Hepatocyte (in vitro differentiated cells): ENCODE data around the gene COLQ. TPM values are rescaled to one million over a fixed set of nuclear protein-coding genes. Genes with fewer than 3 reads are reported as not detected.

Source experiments
- DNase-seq: peaks from one replicate; pipeline ENCODE4 v3.0.0-alpha.2; 2016; ENCODE audit warnings: low spot score
- H2AFZ ChIP-seq: fragments of 200-600 bp; sonication (generic); 2 replicates; pipeline ENCODE4 v1.6.0; 2016; ENCODE audit warnings: antibody characterized with exemption, mild to moderate bottlenecking
- H3K27ac ChIP-seq: fragments of 200-600 bp; sonication (generic); 2 replicates; pipeline ENCODE4 v1.5.1; 2016; ENCODE audit warnings: mild to moderate bottlenecking
- H3K27me3 ChIP-seq: fragments of 200-600 bp; sonication (generic); 2 replicates; pipeline ENCODE4 v1.6.1; 2016
- H3K36me3 ChIP-seq: fragments of 200-600 bp; sonication (generic); replicated peaks from 2 replicates; pipeline ENCODE4 v1.5.1; 2016; ENCODE audit warnings: low read depth; ENCODE audit not compliant: insufficient read depth
- H3K4me1 ChIP-seq: fragments of 200-600 bp; sonication (generic); 2 replicates; pipeline ENCODE4 v1.5.1; 2016; ENCODE audit warnings: mild to moderate bottlenecking, moderate library complexity; ENCODE audit not compliant: insufficient read depth
- H3K4me2 ChIP-seq: fragments of 200-600 bp; sonication (generic); 2 replicates; pipeline ENCODE4 v1.6.0; 2016
- H3K4me3 ChIP-seq: fragments of 200-600 bp; sonication (generic); 2 replicates; pipeline ENCODE4 v1.5.1; 2016; ENCODE audit warnings: mild to moderate bottlenecking
- H3K79me2 ChIP-seq: fragments of 200-600 bp; sonication (generic); 2 replicates; pipeline ENCODE4 v1.6.0; 2017; ENCODE audit warnings: mild to moderate bottlenecking
- H3K9me2 ChIP-seq: fragments of 200-600 bp; sonication (generic); replicated peaks from 2 replicates; pipeline ENCODE4 v1.6.0; 2017; ENCODE audit warnings: mild to moderate bottlenecking; ENCODE audit not compliant: insufficient read depth
- H3K9me3 ChIP-seq: fragments of 200-600 bp; sonication (generic); 2 replicates; pipeline ENCODE4 v1.5.1; 2016; ENCODE audit warnings: low read depth, mild to moderate bottlenecking
- H4K20me1 ChIP-seq: fragments of 200-600 bp; sonication (generic); 2 replicates; pipeline ENCODE4 v1.6.0; 2016; ENCODE audit warnings: mild to moderate bottlenecking; ENCODE audit not compliant: insufficient read depth, poor library complexity, severe bottlenecking
- CTCF ChIP-seq: fragments of 200-600 bp; sonication (generic); IDR thresholded peaks from 2 replicates; pipeline ENCODE4 v1.5.1; 2016; ENCODE audit warnings: antibody characterized with exemption, mild to moderate bottlenecking; ENCODE audit not compliant: poor library complexity
- EZH2 ChIP-seq: fragments of 200-600 bp; sonication (generic); IDR thresholded peaks from 2 replicates; pipeline ENCODE4 v1.6.1; 2016; ENCODE audit warnings: antibody characterized with exemption, mild to moderate bottlenecking, borderline replicate concordance
- EZH2phosphoT487 ChIP-seq: fragments of 200-600 bp; sonication (generic); IDR thresholded peaks from one replicate; pipeline ENCODE4 v1.6.1; 2018; ENCODE audit warnings: antibody characterized with exemption, mild to moderate bottlenecking, low read depth, moderate library complexity; ENCODE audit not compliant: unreplicated experiment, severe bottlenecking
- WGBS: methylation state at CpG from one replicate; pipeline ENCODE4 v1.1.6; 2016; ENCODE audit warnings: low lambda C conversion rate; ENCODE audit errors: missing lambda C conversion rate; 5-methylcytosine and 5-hydroxymethylcytosine counted together
- polyA plus RNA-seq: library from polyadenylated mRNA; unstranded; fragments of >200 nt; fragmentation: Nextera tagmentation; extraction: Ambion mirVana; gene quantifications from 2 replicates; pipeline ENCODE4 v1.2.1, GENCODE V29; 2016
- total RNA-seq: library from RNA; depleted of rRNA; stranded (reverse); fragments of >200 nt; gene quantifications from 2 replicates; pipeline ENCODE4 v1.2.3, GENCODE V29; 2014

The COLQ gene
- total and polyA plus RNA-seq, 2 experiments from 2014 or later: 0.27 to 0.73 TPM

GRCh38 chr3:15429080-15429479, 92.4 kb downstream of the COLQ start:
- Histone ChIP-seq H3K4me2 (peak overlapping the region; percentile 95), H3K4me1 (peaks cover 28% of the 10 kb centered on the region), H3K79me2 (peaks cover 70% of the 10 kb centered on the region), H3K27me3 (no peaks in the 10 kb centered on the region), H2AFZ (no peak overlapping the region), H3K9me2 (no peaks in the 10 kb centered on the region), H4K20me1 (peaks cover 17% of the 10 kb centered on the region), H3K9me3 (no peaks in the 10 kb centered on the region), H3K4me3 (peak overlapping the region; percentile 90), H3K27ac (no peak overlapping the region), H3K36me3 (no peaks in the 10 kb centered on the region)
- WGBS: 96% methylated on average over 6 of the region's 6 CpGs
- TF ChIP-seq EZH2 (no peak), EZH2phosphoT487 (no peak)
- DNase-seq: no peak

- WGBS: 26% methylated on average over 9 of the region's 9 CpGs
- Histone ChIP-seq H2AFZ (peak overlapping the region; percentile 97), H3K4me2 (peak overlapping the region; percentile 95), H4K20me1 (peaks cover 17% of the 10 kb centered on the region), H3K27ac (peak overlapping the region; percentile 92), H3K4me1 (peaks cover 28% of the 10 kb centered on the region), H3K36me3 (no peaks in the 10 kb centered on the region), H3K27me3 (no peaks in the 10 kb centered on the region), H3K79me2 (peaks cover 73% of the 10 kb centered on the region), H3K9me3 (no peaks in the 10 kb centered on the region), H3K4me3 (peak overlapping the region; percentile 90), H3K9me2 (no peaks in the 10 kb centered on the region)
- TF ChIP-seq CTCF (no peak), EZH2 (no peak), EZH2phosphoT487 (no peak)
- peak; percentile 19 for DNase-seq
These were observed 93.0 kb downstream of the COLQ start for GRCh38 chr3:15428539-15428938.

- Histone ChIP-seq H3K4me2 (peak overlapping the region; percentile 95), H2AFZ (peak overlapping the region; percentile 97), H3K27me3 (no peaks in the 10 kb centered on the region), H3K9me2 (no peaks in the 10 kb centered on the region), H3K27ac (peak overlapping the region; percentile 92), H3K4me1 (peaks cover 28% of the 10 kb centered on the region), H3K36me3 (no peaks in the 10 kb centered on the region), H3K79me2 (peaks cover 73% of the 10 kb centered on the region), H3K4me3 (peak overlapping the region; percentile 90), H3K9me3 (no peaks in the 10 kb centered on the region), H4K20me1 (peaks cover 17% of the 10 kb centered on the region)
- WGBS: 2% methylated on average over 8 of the region's 11 CpGs
- DNase-seq: peak; percentile 51
- no peak for TF ChIP-seq EZH2phosphoT487
- no peak for TF ChIP-seq CTCF
- no peak for TF ChIP-seq EZH2
These were observed 93.5 kb downstream of the COLQ start for GRCh38 chr3:15427981-15428380.

- TF ChIP-seq CTCF (no peak), EZH2 (no peak), EZH2phosphoT487 (no peak)
These were observed 94.2 kb downstream of the COLQ start, which contains the start of the genes EAF1 and METTL6 for GRCh38 chr3:15427182-15427880. Gene EAF1, plus strand, starts transcription at chr3:15427598. Its CDS starts 182 bp downstream, at chr3:15427780. Gene METTL6, minus strand, starts transcription at chr3:15427544. Its CDS starts 1,033 bp downstream, at chr3:15426511.

More at GRCh38 chr3:15427182-15427880, 94.2 kb downstream of the COLQ start, which contains the start of the genes EAF1 and METTL6:
- Histone ChIP-seq H3K9me2 (no peaks in the 10 kb centered on the region), H2AFZ (peak within 1 kb of the TSS; percentile 97), H3K4me2 (peak within 1 kb of the TSS; percentile 95), H3K36me3 (no peaks in the 10 kb centered on the region), H3K79me2 (peaks cover 73% of the 10 kb centered on the region), H4K20me1 (peaks cover 14% of the 10 kb centered on the region), H3K9me3 (no peaks in the 10 kb centered on the region), H3K27ac (peak within 1 kb of the TSS; percentile 92), H3K4me3 (peak within 1 kb of the TSS; percentile 90), H3K4me1 (peaks cover 28% of the 10 kb centered on the region), H3K27me3 (no peaks in the 10 kb centered on the region)
- peak; percentile 90 for DNase-seq
- WGBS: under 1% methylated on average over 52 of the region's 52 CpGs
